IPS-18c (cell line): Measurements from ENCODE around the gene PNMA8C.
"Not testable (repeated sequence)": the region's sequence is repeated elsewhere in the genome, so short reads cannot be mapped to it uniquely, and the experiment has no call there.

Source experiments
- H3K4me3 ChIP-seq: 2 replicates; pipeline ENCODE4 v1.7.0; 2013; ENCODE audit warnings: low read depth, mild to moderate bottlenecking, low read length, moderate library complexity; ENCODE audit not compliant: insufficient read depth
- H3K9me3 ChIP-seq: one replicate; pipeline ENCODE4 v1.6.1; 2013; ENCODE audit warnings: mild to moderate bottlenecking, low read length, moderate library complexity; ENCODE audit not compliant: control insufficient read depth, insufficient read depth

Gene PNMA8C

DNA sequence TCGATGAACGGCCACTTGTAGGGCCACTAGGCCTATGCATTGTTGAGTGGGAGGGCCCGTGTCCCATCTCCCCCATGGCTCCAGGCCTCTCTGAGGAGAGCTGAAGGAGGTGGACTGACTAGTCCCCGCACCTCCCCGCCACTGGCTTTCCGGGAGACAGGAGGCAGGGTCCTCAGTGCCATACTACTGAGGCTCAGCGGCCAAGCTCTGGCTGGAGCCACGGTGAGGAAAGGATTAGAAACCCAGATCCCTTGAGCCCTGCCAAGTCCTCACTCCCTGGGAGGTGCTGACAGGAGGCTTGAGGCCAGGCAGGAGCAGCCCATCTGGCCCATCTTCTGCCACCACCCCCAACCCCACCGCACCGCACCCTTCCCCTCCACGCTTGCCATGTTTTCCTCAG, 44.3 kb downstream of the PNMA8C start:
- H3K9me3 ChIP-seq: no peaks in the 10 kb centered on the region
- no peak overlapping the region for H3K4me3 ChIP-seq

DNA sequence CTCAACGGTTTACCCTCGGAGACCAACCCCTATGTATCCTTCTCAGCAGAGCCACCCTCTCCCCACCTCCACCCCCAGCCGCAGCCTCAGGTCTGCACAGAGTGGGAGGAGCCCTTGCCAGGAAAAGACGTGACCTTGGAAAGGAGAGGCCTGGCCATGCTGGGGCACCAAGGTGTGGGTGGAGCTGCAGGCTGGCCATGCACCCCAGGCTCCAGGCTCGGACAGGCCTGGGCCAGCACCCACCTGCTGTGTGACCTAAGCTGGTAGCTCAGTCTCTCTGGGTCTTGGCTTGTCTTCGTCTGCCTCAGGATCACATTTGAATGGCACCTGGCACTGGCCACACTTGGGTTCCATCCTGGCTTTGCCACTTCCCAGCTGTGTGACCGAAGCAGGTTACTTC, 44.9 kb downstream of the PNMA8C start:
- H3K4me3 ChIP-seq: no peak overlapping the region
- no peaks in the 10 kb centered on the region for H3K9me3 ChIP-seq

DNA sequence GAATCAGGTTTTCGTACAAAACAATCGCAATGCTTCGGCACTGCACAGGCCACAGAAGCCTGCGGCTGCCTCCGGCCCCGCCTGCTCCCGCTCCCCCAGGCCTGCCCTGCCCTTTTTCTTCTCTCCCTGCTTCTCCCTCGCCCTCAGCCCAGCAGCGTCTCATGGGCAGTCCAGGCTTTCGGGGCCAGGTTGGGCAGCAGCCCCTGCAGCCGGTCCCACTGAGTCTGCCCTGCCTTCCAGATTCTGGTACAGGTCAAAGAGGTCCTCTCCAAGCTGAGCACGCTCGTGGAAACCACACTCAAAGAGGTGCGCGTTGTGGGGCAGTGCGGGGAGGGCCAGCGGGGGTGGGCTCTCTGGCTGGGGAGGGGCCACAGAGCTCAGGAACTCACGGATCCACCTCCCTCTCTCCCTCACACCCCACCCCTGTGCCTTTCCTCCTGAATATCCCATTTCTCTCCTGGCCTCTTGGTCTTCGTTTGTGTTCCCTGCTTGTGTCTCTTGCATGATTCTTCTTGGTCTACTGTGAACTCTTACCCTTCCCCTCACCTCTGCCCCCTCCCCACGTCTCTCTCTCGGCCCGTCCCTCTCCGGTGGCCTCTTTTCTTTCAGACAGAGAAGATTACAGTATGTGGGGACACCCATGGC, 45.4 kb downstream of the PNMA8C start:
- Histone ChIP-seq H3K9me3 (no peaks in the 10 kb centered on the region), H3K4me3 (no peak overlapping the region)

DNA sequence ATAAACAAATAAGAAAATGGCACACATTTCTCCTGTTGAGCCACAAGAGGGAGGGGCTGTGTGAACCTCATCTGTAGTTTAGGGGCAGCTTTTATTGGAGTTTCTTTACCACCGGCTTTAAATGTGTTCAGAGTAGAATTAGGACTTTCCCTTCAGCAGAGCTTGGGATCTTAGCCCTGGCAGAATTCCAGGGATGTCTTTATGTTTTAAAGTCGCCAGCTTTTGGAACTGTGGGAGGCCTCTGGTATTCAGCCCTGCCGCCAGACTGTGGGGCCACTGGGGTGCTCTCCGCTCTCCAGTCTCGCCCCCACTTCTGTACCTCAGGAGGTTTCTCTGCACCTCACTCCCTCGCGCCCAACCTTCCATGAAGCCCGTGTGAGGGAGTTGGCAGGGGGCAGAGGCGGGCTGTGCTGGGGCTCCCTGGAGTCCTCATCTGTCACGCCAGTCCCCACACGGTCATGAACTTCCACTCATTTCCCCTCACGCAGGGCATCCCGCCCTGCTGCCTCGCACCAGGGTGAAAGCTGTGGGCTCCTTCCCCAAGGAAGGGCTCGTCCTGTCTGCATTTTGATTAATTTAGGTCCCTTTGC, 46.9 kb downstream of the PNMA8C start:
- no peaks in the 10 kb centered on the region for H3K9me3 ChIP-seq
- no peak overlapping the region for H3K4me3 ChIP-seq

DNA sequence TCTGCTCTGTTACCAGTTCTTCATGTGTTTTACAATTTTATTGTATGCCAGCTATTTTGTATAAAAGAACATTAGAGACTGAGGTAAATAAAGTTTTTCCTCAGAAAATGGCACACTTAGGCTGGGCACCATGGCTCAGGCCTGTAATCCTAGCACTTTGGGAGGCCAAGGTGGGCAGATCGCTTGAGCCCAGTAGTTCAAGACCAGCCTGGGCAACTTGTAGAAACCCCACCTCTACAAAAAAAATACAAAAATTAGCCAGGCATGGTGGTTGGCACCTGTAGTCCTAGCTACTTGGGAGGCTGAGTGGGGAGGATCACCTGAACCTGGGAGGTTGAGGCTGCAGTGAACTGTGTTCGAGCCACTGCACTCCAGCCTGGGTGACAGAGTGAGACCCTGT, 47.4 kb downstream of the PNMA8C start:
- Histone ChIP-seq H3K9me3 (no peaks in the 10 kb centered on the region), H3K4me3 (no peak overlapping the region)

DNA sequence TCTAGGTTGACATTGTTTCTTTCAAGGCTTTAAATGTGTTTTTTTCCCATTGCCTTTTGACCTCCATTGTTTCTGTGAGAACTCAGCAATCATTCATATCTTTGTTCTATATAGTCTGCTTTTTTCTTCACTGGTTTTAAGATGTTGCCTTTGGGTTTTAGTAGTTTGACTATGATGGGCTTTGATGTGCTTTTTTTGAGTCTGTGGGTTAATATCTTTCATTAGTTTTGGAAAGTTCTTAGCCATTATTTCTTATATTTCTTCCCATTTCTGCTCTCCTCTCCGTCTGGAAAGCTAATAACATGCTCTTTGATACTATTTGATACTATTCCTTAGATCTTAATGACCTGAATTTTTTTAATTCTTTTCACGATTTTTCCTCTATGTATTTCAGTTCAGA, 48.0 kb downstream of the PNMA8C start:
- H3K4me3 ChIP-seq: no peak overlapping the region

DNA sequence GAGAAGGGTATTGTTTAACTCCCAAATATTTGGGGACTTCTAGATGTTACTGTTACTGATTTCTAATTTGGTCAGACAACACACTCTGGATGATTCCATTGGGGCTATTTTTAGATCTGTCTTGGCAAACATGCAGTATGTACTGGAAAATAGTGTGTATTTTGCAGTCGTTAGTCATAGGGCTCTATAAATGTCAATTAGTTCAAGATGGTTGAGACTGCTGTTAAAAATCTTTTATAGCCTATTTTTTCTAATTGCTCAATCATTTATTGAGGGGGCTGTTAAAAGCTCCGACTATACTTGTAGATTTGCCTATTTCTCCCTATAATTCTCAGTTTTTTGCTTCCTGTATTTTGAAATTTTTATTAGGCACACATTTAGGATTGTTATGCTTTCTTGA, 50.5 kb downstream of the PNMA8C start:
- Histone ChIP-seq H3K4me3 (no peak overlapping the region), H3K9me3 (no peaks in the 10 kb centered on the region)

More for the DNA sequence above, 48.0 kb downstream of the PNMA8C start:
- no peaks in the 10 kb centered on the region for H3K9me3 ChIP-seq

DNA sequence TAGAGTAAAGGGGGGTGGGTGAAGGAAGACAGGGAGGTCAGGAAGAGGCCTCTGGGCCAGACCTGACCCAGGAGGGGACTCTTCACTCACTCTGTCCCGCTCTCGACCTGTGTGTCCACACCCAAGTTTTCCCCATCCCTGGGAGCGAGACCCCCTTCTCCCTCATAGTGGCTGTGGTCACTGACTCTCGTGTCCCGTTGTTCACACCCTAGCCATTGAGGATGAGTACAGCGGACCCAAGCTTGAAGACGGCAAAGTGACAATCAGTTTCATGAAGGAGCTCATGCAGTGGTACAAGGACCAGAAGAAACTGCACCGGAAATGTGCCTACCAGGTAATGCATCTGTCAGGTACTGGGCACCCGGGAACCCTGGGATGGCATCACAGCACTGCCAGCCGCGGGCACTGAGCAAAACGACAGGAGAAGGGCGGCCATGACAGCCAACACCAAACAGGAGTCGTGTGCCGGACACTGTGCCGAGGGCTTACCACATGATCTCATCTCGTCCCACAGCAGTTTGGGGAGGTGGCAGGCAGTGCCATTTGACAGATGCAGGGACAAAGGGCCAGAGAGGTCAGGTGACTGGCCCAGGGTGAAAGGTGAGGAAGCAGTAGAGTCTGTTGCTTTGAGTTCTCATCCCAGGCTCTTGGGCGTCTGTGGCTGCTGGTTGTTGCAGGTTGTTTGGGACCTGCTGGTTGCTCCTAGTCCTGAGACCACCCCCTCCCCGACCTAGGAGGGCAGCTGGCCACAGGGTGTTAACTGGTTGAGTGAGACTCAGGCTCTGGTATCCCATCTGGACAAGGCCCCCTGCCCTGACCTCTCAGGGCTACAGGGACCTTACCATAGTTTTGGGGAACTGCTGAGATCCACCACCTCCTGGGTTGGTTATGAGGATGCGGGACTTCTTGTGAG, 52.2 kb downstream of the PNMA8C start:
- Histone ChIP-seq H3K9me3 (no peaks in the 10 kb centered on the region), H3K4me3 (no peak overlapping the region)

DNA sequence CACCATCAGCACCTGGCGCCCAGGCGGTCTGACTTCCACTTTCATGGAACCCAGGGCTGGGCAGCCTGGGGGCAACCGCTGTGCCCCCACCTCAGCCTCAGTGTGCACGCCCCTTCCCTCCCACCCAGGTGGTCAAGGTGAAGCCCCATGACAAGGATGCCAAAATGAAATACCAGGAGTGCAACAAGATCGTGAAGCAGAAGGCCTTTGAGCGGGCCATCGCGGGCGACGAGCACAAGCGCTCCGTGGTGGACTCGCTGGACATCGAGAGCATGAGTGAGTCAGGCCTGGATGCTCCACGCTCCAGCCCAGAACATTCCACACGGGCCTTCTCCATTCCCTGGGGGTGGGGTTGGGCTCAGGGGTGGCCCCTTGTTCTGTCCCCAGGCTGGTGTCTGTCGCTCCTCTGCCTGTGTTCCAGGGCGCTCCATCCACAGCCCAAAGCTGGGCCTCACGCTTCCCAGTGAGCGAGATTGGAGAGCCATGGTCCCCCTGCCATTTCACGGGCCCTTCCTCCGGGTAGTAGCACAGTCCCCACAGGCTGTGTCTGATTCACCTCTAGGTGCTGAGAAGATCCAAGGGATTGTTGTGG, 53.2 kb downstream of the PNMA8C start:
- H3K9me3 ChIP-seq, H3K4me3 ChIP-seq: not testable (repeated sequence)
